Measurements from ENCODE around the gene LDLRAP1.

LDLRAP1 gene

DNA sequence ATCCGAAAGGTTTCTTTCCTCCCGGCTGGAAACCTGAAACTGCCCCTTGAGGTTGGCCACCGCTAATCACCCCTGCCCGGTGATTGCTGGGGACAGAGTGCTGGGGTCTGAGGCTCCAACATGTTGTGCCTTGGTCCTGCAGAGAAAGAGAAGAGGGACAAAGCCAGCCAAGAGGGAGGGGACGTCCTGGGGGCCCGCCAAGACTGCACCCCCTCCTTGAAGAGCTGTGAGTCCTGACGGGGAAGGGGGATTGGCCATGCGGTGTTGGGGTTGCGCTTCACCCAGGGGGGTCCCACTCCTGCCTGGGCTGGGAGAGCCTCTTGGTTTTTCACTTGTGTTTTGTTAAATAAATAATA is 19.5 kb downstream of the LDLRAP1 start:
- DNase-seq (ENCODE audit: low read depth): no peak

DNA sequence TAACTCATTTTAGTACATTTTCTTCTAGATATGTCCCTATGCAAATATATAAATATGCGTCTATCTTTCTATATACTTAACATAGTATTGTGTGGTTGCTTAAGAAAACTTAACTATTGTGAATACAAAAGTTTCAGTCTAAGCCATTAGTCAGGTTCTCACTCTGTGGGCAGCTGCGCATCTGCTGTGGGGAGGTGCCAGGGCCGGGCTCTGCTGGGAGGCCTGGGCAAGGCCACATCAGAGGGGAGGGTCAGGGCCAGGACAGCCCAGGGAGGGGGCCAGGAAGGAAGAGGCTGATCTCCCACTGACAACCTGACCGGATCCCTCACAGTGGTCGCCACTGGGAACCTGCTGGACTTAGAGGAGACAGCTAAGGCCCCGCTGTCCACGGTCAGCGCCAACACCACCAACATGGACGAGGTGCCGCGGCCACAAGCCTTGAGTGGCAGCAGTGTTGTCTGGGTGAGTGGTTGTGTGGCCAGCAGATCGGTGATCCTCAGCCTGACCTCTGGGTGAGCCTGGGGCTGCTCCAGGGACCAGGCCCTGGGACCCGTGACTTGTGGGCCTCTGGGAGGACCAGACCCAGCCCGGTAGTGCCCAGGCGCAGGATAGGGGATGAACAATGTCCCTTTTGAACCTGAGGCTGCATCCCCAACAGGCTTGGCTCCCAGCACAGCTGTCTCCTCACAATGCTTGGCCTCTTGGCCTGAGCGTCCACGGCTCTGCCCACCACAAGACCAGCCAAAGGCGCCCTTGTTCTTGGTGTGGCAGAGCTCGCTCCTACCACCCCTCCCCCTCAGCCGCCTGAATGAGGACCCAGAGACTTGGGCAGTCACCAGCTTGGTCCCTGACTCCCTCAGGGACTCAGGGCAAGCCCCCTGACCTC is 20.2 kb downstream of the LDLRAP1 start:
- no peak for DNase-seq (ENCODE audit: low read depth)

DNA sequence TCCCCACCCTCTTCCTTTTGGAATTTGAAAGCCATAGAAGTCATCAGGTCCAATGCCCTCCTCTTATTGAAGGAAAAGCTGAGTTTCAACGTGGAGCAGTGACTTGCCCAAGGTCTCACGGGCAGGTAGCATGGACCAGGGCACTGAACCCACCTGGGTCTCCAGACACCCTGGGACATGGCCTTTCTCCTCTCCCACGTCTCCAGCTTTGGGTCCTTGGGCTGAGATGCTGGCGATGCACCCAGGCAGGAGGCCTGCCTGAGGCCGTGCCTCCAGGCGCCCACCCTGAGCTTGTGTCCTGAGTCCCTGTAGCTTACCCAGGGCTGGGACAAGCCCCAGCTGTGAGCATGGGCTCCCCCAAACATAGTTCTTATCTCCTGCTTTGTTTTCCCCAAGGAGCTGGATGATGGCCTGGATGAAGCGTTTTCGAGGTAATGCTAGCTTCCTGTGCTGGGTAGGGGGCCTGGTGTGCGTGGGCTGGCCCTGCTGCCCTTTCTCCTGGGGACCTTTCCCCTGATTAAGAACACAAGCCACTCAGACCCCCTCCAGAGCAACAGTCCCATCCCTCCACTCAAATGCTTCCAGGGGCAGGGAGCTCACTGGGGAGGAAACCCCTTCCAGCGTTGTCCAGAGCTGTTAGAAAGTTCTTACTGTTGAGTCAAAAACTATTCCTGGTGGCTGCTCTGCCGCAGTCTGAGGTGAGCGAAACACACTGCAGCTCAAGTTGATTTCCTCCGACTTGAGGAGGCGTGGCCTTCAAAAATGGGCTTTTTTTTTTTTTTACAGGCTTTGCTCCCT is 21.6 kb downstream of the LDLRAP1 start:
- no peak for DNase-seq (ENCODE audit: low read depth)

DNA sequence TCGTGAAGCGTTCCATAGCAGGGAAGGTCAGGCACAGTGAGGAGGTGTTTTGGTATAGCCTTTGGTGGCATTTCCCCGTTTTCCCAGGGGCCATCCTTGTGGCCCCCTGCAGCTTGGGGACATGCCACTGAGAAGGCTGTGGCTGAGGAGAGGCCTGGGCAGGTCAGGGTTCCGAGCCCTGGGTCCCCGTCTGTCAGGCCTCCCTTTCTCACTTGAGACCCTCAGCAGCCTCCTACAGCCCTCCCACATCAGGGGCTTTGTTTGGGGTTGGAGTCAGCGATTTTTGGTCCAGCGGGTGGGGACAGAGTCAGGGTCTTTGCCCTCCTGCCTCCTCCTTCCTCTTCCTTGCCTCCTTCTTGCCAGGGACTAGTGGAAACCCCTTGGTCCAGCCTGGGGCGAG is 22.2 kb downstream of the LDLRAP1 start:
- no peak for DNase-seq (ENCODE audit: low read depth)

DNA sequence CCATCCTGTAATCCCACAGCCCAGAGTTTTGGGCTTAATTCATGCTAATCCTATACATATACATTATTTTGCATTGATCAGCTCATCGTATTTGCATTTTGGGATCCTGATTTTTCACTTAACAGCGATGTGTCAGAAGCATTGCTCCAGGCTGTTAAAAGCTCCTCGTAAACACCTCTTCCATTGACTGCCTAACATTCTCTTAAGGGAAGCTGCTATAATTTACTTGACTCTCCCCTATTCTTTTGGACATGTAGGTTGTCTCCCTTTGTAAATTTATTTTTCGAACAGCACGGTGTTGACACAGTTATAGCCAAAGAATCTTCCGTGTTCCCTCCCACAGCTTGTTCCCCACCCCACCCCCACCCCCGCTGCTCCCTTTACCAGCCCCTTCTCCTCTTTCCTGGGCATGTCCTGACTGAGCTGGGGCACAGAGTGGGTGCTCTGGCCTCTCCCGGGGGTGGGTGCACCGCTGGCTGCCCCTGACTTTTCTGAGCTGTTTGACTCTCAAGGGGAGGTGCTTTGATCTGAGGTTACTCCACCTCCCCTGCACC is 22.8 kb downstream of the LDLRAP1 start:
- no peak for DNase-seq (ENCODE audit: low read depth)

DNA sequence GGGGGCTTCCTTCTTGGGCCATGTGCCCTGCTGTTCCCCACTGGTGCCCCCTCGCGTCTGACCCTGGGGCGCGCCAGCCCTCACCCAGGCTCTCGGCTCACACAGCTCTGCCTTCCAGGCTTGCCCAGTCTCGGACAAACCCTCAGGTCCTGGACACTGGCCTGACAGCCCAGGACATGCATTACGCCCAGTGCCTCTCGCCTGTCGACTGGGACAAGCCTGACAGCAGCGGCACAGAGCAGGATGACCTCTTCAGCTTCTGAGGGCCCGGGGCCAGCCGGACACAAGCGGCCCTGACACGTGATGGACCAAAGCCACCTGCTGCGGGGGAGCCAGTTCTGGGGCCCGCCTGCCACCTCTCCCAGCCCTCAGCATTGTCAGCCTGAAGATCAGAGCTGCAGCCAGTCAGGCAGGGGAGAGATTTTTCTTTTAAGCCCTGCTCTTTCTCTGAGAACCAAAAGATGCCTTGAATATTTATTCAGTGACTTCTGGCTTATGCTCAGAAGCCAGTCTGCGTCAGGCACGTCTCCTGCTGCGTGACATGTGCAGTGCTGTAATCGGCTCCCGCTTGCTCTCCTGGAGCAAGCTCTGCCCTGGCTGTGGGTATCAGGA is 23.4 kb downstream of the LDLRAP1 start:
- no peak for DNase-seq (ENCODE audit: low read depth)

DNA sequence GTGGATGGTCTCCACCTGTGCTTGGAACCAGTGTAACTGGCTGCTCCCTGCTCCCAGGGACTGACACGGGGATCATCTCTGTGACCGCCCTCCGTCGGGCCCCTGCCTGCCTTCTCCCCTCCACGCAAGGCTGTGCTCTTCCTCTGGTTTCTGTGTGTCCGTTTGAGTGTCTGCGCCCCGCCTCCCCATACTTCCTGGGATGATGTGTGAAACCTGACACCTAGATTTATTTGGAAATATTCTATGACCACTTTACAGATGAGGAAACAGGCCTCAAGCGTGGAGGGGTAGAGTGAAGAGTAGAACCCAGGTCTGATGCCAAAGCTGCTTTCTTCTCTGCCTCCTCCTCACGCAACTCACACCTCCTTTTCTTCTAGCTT is 24.3 kb downstream of the LDLRAP1 start:
- DNase-seq (ENCODE audit: low read depth): no peak

DNA sequence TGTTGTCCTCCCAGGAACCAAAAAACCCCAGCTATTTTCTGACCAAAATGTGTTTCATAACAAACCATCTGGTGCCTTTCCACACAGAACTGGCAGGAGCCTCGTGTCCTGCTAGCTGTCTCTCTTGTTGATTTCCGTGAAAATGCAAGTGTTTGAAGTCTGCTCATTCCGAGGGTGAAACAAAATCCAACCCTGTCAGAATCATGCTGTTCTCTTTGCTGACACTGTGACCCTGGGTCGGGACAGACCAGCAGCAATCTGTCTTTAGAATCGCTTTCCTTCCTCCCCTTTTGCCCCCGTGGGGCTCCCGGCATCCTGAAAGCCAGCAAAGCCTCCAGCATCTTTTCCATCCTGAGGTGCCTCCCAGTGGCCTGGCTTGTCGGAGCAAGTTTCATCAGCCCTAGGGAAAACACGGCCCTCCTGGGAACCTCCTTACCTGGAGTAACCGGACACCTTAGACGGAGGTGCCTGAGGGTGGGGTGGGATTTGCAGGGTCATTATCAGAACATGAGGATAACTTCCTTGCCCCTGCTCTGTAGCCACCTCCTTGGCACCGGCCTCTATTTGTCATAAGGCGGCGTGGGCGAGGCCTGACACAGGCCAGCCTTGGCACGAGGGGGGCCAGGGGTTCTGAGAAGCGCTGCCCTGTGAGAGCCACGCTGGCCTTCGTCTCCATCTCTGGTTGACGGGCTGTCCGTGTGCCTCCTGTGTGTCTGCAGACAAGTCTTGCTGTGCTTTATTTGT is 24.9 kb downstream of the LDLRAP1 start:
- no peak for DNase-seq (ENCODE audit: low read depth)

DNA sequence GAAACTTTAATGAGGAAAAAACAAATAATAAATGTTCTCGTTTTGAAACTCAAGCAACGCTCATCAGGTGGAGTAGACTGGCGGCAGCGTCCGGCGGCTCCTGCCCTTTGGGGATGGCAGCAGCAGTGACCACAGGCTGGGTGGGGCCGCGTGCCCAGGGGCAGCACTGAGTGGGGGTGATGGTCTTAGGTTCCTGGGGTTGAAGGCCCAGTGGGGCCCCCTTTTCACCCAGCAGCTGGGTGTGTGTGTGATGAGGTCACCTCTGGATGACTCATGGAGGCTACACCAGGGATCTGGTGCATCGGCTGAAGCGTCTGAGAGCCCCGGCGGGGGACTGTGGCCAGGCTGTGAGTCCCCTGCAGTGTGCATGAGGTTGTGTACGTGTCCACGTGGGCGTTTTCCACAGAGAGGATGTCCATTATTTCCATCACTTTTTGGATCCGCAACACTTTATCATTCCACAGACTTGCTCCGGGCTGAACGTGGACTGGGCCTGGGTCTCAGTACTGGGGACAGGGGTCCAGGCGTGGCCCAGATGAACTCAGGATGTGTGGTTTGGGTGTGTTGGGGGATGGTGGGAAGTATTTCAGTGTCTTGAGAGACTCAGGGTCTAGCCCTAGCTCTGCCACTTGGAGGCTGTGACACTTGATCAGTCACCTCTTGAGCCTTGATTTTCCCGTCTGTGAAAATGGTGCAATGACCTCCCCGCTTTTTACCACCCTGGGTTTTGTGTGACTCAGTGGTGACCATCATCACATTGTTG is 25.6 kb downstream of the LDLRAP1 start:
- no peak for DNase-seq (ENCODE audit: low read depth)

DNA sequence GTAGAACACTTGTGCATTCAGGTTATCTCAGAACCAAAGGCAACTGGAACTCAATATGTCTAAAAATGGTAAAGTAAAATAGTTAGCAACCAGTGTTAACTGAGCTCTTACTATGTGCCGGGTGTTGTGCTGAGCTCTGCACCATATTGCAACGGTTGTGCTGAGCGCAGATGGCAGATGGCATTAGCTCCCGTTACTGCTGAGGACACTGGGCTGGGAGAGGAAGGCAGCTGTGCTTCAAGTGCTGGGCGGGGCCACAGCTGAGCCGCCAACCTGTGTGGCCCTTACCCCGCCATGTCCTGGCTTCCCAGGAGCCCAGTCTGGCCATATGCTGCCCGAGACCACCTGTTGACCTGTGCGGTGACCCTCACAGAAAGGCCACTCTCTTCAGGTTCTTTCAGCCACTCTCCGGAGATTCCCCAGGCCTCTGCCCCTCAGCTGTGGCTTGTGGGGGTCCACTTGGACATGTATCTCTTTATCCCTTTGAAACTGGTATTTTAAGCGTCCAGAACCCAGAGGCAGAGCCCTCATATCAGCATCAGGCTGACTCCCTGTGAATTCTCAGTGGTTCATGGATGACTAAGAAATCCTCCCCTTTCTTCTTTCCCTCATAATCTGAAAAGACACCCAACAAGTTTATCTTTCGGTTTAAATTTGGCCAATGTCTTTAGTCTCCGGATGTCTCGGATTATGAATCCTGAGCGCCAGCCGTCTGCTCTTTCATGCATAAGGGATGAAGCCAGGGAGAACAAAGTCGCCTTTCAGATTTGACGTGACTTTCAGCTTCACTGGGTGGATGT is 26.4 kb downstream of the LDLRAP1 start:
- no peak for DNase-seq (ENCODE audit: low read depth)

DNA sequence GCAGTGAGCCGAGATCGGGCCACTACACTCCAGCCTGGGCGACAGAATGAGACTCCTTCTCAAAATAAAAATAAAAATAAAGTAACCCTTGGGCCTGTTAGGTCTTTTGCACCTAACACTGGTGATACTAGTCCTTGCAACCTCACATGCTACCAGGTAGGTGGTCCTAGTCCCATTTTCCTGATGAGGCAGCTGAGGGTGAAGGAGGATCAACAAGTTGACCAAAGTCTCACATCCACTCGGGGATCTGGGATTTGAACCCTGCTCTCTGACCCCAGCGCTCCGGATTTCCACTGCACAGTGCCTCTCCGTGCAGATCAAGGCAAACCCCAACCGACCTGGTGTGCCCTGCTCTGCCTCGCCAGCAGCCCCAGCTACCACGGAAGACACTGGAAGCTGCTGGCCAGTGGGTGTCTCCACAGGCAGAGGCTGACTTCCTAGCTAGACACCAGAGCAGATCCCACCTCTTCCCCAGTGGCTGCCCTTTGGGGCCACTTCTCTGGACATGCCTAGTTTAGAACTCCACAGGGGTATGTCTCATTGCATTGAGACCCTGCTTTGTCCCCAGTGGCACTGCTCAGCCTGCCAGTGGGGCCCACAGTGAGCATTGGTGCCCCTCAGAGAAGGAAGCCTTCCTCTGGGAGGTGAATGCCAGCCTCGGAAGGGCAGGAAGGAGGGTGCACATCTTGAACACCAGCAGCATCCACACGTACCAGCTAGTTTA is 27.6 kb downstream of the LDLRAP1 start:
- no peak for DNase-seq (ENCODE audit: low read depth)

DNA sequence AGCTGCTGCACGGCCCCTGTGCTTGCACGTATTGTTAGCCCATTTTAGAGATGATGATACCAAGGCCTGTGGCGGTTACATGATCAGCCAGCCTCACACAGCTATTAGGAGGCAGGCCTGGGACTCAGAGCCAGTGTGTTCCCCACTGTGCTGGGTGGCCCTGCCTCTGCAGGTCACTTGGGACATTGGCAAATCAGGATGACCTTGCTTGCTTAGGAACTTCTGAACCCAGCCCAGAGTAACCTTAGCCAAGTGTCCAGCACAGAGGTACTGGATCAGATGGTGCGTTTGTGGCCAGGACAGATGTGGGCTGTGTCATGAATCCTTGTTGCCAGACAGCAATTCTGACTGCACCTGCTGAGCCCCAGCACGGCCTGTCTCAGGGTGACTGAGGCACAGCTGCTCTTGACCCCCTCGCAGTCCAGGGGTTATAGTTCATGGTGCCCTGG is 28.1 kb downstream of the LDLRAP1 start:
- DNase-seq (ENCODE audit: low read depth): no peak

DNA sequence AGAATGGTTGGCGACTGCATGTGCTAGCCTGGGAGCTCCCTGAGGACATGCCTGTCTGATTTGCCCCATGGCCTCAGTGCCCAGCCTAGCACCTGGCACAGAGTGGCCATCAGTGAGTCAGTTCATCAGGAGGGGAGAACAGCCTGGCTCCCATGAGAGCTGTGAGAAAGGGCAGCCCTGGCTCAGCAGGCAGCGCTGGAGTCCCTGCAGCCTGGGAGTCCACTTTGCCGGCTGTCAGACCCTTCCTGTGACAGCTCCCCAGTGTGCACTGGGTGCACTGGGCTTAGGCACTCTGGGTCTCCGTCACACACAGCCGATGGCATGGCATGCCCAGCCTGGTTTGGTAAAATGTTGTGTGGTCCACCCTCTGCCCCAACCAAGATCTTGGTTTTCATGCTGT is 28.7 kb downstream of the LDLRAP1 start:
- DNase-seq (ENCODE audit: low read depth): no peak

DNA sequence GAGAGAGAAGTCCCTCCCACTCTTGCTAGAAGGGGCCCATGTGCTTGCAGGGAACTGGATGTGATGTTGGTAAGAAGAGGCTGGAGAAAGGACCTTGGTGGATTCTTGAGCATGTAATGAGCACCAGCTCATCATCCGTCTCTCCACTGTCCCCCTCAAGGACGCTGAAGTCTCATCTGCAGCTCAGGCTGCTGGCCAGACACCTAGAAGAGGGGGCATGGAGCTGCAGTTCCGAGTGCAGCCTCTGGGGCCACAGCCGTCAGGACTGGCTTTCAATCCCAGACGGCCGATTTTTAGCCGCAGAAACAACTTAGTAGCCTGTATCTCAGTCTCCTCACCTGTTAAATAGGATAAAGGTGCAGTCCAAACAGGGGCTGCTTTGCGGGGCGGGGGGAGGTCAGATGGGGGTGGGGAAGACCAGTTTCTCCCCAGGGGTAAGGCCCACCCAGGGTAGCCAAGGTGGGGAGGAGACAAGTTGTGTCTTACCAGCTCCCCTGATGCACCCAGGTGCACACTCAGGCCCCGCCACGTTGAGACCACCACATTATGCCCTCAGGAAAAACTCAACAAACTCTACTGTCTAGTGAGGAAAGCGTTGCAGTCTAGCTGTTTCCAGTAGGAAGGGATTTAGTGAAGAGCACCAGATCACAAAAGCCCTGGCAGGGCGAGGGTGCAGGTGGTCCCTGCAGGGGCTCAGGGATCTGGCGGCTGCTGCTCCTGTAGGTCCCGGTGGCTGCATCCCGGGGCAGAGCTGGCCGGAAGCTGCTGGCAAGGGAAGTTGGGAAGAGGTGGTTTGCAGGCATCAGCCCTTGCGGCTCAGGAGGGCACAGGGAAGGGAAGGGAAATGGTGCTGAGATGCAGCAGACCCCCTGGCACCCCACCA is 29.5 kb downstream of the LDLRAP1 start:
- no peak for DNase-seq (ENCODE audit: low read depth)

DNA sequence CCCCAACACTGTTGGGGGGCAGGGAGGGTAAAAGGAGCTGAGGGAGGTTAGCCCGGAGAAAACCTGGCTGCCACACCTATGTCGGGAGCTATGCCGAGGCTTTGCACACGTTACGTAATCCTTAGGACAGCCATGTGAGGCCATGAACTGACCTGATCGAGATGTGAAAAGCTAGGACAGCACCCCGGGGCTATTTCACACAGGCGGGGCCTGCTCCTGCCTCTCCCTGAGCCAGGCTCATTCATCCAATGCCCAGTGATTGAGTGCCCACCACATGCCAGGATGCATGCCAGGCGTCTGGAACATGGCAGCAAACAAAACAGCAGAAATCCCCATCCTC is 30.2 kb downstream of the LDLRAP1 start:
- DNase-seq (ENCODE audit: low read depth): no peak

DNA sequence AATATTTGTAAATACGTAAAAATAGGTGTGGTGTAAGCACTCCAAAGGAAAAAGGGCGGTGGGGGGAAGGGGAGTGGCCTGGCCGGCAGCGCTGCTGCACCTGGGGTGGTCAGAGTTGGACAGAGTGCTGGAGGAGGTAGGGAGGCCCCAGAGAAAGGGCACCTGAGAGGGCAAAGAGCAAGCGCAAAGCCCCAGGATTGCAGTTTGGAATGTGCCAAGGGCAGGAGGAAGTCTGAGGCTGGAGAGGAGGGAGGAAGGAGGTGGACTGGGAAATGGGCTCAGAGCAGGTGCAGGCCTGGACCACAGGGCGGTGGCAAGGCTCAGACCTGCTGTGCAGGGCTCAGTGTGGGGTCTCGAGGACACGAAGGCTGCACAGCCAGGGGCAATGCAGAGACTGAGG is 30.6 kb downstream of the LDLRAP1 start:
- DNase-seq (ENCODE audit: low read depth): no peak

DNA sequence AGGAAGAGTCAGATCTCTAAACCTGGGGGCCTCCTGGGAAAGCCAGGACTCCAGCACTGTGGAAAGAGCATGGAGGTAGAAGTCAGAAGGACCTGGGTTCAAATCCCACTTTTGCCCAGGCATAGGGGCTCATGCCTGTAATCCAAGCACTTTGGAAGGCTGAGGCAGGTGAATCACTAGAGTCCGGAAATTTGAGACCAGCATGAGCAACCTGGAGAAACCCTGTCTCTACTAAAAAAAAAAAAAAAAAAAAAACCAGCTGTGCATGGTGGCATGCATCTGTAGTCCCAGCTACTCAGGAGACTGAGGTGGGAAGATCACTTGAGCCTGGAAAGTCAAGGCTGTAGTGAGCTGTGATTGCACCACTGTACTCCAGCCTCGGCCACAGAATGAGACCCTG is 31.8 kb downstream of the LDLRAP1 start:
- DNase-seq (ENCODE audit: low read depth): no peak

DNA sequence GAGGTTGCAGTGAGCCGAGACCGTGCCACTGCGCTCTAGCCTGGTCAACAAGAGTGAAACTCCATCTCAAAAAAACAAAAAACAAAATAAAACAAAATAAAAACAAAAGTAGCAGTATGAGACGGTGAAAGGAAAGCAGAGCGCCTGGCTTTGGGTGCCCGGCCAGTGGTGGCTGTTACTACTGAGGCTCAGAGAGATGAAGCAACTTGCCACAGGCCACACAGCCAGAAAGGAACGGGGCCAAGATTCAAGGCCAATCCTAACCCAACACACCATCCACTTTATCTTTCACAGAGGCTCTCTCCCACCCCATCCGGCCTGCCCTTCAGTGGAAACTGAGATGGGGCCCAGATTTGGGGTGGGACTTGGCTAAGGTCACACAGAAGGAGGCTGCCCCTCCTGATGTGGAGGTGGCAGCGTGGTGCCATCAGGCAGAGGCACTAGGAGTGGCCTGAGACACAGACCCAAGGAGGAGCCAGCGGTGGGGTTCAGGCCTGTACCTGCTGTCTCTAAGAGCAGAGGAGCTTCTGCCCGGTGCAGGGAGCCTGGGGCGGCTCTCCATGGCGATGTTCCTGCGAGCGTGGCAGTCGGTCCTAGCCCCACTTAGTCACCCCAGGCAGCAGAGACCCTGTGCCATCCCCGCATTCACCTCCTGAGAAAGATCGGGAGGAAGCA is 33.2 kb downstream of the LDLRAP1 start:
- DNase-seq (ENCODE audit: low read depth): no peak
